HG02623 (cell line): ENCODE data around the gene SEL1L2.

ENCODE experiments used
- ATAC-seq: cut with Tn5 transposase; IDR thresholded peaks from one replicate; pipeline ENCODE4 v1.9.1; 2021; ENCODE audit warnings: moderate library complexity; ENCODE audit not compliant: unreplicated experiment

Gene SEL1L2

DNA sequence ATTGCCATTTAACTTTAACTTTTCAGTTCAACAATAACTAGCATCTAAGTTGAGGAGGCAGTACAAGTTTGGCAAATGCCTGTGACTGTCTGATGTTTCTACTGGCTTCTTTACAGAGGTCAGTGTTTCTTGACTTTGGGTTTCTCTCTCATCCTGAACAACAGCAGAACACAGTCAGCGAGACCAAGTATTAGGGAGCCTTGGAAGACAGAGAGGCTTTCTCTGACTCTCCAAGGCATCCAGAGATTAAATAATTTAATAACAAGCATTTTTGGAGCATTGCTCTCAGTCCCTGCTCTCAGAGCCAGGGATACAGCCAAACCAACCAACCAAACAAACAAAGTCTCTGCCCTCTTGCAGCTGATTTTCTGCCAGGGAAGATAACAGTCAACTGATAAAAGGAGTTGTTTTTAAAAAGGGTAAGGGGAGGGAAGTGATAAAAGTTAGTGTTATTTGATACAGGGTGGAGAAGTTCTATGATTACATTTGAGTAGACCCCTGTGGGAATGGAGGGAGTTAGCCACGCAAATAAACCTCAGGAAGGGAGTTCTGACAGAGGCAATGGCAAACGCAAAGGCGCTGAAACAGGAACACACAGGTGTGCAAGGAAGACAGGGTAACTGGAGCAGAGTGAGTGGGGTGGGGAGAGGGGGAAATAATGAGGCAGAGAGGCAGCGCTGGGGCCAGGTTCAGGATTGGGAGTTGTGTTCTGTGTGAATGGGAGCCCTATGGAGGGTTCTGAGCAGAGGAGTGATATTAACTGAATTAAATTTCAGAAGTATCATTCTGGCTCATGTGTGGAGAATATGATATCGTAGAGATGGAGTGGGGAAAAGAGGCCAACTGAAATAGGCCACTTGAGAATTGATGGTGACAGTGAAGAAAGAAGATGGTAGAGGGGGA, 55.2 kb downstream of the SEL1L2 start:
- ATAC-seq, result no peak

DNA sequence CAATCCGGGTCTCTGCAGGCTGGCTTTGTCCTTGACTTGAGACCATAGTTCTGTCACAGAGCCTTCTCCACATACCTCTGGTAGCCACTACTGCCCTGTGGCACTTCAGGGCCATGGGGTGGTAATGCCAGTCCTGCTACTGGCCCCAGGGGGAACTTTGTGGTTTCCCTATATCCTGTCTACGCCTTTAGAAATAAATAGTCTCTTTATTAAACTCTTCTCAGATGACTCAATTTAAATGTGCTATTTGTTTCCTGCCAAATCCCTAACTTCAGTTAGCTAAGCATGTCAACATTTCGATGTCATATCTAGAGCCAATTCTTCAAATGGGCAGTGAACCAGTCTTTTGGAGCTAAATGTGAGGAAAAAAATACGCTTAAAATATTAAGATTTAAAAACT, 60.1 kb downstream of the SEL1L2 start:
- ATAC-seq, result no peak

DNA sequence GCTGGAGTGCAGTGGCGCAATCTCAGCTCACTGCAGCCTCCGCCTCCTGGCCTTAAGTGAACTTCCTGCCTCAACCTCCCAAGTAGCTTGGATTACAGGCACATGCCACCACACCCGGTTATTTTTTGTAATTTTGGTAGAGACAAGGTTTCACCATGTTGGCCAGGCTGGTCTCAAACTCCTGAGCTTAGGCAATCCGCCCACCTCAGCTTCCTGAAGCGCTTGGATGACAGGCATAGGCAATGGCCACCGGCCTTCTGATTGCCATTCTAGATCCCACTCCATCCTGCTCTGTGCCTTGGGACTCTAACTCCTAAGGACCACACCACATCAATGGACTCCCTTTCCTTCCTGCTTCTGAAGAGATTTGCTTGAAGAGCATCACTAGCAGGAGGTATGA, 60.6 kb downstream of the SEL1L2 start:
- ATAC-seq, result no peak

DNA sequence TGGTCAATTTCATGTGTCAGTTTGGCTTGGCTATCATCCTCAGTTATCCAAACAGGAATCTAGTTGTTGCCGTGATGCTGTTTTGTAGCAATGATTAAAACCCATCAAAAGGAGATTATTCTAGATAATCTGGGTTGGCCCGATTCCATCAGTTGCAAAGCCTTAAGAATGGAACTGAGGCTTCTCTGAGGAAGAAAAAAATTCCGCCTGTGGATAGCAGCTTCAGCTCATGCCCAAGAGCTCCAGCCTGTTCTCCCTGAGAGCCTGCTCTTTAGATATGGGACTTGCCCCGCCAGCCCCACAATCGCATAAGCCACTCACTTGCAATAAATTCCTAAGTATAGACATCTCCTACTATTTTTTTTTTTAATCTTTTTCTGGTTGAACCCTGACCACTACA, 61.5 kb downstream of the SEL1L2 start:
- no peak for ATAC-seq

DNA sequence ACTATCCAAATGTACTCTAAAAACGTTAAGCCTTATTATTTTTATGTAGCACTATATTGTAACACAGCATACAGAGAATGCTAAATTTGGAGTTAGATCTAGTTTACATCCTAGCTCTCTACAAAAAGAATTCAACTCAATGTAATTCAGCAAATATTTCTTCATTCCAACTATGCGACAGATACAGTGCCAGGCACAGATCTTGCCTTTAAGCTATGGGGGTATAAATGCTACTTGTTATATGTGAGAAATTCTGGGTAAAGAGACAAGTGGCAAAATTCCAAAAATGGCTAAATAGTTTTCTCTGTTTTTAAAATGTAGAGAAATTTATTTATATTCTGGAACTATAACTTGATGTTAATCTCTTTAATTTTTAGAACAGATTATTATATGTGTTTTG, 63.2 kb downstream of the SEL1L2 start:
- ATAC-seq, result no peak

DNA sequence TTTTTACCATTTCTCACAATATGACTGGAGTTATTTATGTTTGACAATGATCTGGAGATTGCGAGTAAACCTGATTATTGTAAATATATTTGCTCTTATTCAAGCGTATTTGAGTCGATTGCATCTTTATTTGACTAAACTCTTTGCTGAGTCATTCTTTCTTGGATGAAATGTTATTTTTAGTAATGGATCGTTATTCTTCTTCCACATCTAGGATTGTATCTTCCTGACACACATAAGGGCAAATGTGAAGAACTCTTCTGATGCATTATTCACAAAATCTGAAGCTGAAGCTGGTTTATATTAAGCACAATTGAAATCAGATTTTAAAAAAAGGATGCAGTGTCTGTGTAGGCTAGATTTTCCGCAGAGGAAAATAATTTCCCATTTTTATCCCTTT, 68.2 kb downstream of the SEL1L2 start:
- ATAC-seq, result no peak

DNA sequence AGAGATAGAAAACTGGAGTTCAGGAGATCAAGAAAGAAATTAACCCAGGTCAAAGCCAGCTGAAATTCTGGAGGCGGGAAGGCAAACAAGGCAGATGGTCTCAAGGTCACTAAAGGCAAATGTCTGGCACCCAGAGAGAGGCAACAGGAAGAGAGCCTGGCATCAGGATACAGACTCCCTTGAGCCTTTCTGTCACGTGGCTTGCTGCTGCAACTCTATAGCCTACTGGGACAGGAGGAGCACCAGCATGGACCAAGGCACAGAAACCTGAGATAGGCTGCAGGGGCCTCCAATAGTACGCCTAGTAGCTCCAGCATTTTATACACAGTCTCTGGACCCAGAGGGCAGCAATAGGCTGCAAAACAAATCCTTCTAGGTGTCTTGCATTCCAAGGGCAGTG, 75.1 kb downstream of the SEL1L2 start:
- ATAC-seq, result no peak

DNA sequence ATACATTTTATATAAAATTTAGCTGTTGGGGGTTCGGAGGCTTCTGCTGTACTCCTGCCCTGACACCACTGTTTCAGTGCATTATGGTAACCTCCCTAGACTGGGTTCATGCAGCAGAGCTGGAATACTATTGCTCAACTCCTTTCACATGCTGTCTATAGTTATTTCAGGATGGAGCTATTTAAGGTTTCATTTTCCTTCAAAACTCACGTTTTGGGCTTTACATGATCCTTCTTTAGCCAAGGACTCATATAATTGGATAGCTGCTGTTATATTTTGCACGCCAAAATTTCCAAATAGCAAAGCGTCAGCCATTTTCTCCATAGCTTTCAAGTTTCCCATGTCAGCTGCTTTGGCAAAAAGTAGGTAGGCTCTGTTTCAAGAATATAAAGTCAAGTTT, 76.8 kb downstream of the SEL1L2 start:
- no peak for ATAC-seq

DNA sequence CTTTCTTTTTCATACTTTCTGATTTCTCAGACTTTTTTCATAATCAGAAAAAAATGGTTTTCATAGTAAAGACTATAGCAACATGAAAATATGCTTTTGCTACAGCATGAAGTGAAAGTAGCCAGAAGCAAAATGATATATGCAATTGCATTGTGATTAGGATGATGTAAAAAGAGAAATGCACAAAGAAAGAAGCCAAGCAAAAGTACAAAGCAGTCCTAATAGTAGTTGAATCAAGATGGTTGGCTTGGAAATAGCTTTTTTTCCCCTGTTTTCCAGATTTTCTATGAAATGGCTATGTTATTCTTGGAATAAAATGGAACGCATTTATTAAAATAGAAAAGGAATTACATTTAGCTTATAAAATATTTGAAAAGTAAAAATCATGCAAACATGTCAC, 77.3 kb downstream of the SEL1L2 start:
- no peak for ATAC-seq

DNA sequence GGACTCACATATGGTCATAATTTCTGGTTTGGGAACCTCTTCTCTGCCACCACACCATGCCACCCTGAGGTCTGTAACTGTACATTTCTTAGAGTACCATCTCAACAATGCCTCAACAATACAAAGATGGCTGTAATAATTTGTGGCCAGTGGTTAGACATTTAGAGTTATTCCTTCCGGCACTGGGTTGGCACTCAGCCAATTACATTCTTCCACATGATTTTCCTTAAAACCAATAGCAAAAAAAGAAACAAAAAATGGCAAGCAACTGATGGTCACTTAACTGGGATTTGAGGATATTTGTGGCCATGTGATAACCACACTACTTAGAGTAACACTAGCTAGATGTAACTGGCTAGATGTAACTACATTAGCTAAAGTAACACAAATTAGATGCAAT, 79.9 kb downstream of the SEL1L2 start:
- ATAC-seq, result no peak

DNA sequence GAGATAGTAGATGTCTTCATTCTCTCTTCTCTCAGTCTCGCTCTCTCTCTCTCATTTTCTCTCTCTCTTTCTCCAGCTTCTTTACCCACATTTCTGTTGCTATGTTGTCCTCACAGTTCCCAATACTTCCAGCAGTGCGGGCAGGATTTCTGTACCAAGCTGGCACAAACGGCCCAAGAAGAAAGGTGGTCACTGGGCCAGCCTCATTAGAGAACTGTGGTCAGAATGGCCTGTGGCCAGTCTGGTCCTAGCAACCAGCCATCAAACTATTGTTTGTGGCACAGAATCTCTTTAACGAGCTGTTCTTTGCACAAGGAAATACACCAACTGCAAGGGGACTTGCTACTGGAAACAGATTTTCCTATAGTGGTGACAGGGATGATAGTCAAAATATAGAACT, 81.3 kb downstream of the SEL1L2 start:
- no peak for ATAC-seq

DNA sequence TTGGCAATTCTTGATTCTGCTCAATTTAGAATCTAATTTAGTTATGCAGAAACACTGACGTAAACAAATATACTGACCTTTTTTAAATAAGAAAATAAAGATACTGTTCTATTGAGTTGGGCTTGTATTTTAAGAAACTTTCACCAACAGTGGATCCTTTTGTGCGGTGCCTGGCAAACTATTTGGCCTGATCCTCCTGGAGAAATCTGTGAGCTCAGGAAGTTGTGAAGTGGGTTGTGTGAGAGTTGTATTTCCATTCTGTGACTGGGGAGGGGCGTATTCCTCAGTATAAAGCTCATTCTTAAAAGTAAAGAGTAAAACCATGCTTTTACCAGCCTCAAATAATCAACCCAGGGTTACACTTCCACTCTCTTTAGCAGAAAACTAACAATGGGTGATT, 85.6 kb downstream of the SEL1L2 start:
- ATAC-seq, result no peak

DNA sequence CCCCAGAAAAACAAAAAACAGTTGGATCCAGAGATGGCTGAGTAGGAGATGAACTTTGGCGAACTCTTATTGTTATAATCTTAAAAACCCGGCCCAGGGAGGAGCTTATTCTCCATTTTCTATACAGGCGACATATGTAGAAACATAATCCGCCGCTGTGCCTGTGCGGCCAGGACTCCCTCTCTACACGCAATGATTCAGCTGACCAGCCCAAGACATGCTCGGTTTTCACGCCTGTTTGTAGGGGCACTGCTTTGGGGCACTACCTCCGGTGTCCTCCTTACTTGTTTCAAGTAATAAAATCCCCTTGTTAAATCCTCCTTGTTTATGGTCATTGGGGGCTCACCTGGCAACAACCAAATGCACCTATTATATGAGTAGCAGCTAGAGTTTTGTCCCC, 89.9 kb downstream of the SEL1L2 start:
- no peak for ATAC-seq

DNA sequence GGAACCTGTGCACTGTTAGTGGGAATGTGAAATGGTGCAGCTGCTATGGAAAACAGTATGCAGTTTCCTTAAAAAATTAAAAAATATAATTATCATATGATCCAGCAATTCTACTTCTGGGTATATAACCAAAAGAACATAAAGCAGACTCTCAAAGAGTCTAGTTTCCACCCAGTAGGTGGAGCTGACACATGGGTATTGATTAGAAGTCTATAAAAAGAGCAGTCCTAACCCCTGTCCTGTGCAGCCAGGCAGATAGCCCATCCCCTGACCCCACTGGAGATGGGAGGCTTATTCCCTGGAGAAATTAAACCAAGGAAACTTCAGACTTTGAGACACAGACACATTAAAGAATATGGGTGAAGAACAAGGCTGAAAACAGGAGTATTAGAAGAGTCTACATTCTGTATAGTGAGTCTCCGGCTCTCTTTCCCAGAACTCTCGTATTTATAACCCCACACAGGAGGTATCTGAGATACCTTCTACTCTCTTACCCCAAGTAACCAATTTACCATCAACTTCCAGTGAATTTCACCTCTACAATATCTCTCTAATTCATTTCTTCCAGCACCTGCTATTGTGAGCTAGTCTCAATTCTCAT, 92.3 kb downstream of the SEL1L2 start:
- ATAC-seq, result no peak

DNA sequence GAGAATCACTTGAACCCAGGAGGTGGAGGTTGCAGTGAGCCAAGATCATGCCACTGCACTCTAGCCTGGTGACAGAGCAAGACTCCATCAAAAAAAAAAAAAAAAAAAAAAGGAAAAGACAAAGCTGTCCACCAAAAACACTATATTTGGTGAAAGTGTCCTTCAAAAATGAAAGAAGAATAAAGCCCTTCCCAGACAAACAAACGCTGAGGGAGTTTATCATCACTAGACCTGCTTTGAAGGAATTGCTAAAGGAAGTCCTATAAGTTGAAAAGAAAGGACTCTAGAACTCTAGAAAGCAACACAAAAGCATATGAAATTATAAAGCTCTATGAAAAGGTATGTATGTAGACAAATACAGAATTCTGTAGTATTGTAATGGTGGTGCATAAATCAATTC, 98.8 kb downstream of the SEL1L2 start:
- ATAC-seq, result no peak

DNA sequence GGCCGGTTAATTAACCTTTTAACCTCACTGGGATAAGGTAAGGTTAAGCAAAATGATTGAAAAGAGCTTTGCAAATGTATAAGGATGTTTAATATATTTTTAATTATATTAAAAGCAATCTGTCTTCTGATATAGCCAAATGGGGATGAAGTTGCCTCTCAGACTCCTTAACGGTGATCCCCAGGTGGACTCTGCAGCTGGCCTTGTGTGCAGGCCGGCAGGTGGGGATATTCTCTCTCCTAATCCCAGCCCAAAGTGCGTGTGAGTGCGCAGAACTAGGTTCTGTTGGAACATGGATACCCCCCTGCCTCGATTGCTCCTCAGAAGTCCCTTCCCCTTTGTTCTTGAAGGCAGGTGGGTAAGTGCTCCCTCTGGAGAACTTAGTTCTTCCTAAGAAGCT, 105.6 kb downstream of the SEL1L2 start:
- ATAC-seq, result no peak

DNA sequence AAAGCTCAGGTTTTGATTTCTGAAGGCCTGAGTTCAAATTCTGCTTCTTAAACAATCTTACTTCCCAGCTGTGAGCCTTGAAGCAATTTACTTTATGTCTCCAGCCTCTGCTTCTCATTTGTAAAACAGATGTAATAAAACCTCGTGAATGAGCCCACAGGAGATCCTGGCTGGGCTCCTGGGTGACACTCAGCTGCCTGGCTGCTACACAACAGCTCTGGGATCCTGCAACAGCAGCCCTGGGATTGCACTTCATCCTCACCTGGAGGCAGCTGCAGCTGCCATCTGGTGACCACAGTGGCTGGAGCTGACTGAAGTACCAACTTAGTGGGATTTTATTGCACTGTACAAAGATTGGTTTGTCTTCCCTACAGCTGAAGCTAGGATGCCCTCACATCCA, 107.0 kb downstream of the SEL1L2 start:
- ATAC-seq, result no peak

DNA sequence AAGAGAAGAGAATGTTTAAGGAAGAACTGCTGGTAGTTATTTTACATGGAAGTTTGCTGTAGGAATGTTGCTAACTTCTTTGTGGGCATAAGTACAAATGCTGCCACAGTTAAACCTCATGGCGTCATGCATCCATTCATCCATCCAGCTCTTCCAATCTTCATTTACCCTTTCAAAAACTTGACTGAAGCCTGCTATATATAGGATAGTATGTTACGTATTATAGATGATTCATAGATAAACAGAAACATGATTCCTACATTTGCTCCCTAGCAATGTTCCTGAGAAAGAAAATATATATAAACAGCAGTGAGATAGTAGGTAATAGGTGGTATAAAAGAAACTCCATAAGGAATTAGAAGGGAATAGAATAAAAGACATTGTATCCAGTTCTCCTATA, 111.8 kb downstream of the SEL1L2 start:
- ATAC-seq, result no peak

DNA sequence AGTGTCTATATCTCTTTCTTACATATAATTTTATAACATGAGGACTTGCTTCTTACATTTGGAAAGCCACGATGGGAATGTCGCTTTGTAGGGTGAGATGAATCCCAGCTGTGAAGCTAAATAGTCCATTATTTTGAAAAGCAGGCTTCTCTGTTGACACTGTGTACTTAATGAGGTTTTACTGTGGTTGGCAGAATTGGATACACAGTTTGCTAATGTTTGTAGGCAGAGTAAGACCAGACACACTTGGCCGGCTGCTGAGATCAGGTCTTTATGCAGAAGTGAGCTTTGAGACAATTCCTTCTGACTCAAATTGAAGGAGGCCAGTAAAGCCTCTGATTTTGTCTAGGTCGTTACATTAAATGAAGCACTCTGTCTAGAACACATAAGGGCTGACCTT, 112.6 kb downstream of the SEL1L2 start:
- ATAC-seq, result no peak

DNA sequence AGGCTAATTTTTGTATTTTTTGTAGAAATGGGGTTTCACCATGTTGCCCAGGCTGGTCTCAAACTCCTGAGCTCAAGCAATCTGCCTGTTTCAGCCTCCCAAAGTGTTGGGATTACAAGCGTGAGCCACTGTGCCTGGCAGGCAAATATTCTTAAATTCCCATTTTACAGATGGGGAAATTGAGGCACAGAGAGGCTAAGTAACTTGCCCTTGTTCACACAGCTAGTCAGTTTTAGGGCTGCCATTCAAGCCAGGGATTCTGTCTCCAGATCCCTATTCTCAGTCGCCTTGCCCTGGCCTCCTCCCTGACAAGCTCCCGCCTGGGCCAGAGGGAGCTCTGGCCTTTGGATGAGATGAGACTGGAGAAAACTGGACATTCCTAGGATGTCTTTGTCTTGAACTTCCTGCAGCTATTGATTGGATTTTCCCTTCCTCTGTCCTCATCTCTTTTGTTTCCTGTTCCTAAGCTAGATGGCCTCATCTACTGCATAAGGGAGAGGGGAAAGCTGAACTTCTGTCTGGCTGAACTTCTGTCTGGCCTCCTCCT, 115.1 kb downstream of the SEL1L2 start:
- no peak for ATAC-seq

DNA sequence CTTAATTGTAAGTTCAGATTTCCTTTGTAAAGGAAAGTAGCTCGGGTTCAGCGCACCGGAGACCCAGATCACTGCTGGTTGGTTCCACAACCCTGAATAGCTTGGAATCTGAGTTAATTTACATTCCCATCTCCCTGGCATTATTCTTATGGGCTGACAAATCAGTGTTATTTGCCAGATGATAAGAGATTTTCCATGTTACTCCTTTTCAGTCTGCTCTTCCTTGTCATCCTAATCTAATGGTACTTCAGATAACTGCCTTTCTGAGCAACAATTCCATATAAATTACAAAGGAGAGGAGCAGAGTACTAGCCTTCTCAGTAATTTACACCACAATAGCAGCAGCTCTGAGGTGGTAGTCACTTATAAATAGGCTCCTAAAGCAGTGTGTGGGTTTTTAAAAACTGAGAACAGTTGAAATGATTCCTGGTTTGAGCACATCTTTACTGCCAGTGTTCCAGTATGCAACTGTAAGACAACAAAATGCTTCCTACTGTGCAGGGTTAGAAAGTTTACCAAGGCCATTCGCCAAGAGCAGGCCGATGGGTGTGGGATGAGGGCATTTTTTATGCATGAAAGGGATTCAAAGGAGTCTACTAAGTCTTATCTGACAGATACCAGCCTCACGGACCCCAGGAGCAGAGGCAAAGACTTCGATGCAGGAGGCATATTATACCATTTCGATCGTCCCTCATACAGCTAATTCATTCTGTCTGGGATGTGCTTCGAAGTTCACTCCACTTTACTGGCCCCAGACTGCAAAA, 115.8 kb downstream of the SEL1L2 start:
- no peak for ATAC-seq

DNA sequence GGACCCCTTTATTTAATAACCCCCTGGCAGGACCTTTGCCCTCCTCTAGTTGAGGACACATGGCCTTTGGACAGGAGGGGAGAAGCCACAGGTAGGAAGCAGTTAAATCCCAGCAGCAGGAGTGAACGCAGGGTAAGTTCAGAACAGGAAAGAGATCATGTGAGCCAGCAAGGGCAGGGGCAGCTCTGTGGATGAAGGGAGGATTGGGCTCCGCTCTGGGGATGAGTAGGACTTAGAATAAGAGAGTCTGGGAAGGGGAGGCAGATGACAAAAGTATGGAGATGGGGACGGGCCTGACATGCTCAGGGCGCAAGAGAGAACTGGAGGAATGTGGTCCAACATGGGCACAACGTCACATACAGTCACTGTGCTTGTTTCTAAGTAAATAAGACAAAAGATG, 116.6 kb downstream of the SEL1L2 start:
- no peak for ATAC-seq
